Esophagus muscularis mucosa (tissue), 4 donors: ENCODE measurements around the gene HUWE1. TPM values are rescaled to one million over a fixed set of nuclear protein-coding genes. Genes with fewer than 3 reads are reported as not detected.

Experiments
- DNase-seq: peaks from one replicate; pipeline ENCODE4 v3.0.0-alpha.2; 2017; ENCODE audit errors: extremely low spot score
- H3K27ac ChIP-seq, 4 donors: fragments of 200-600 bp; sonication (generic); replicated peaks in 1 of 4; 1 replicate in 3 of 4; 2 replicates in 1 of 4; pipeline ENCODE4 v1.5.1; 2016 to 2019; ENCODE audit warnings: mild to moderate bottlenecking in 1 of 4
- H3K27me3 ChIP-seq, 4 donors: fragments of 200-600 bp; sonication (generic); one replicate each; pipeline versions ENCODE4 v1.5.1 to v1.6.0; 2016 to 2019
- H3K36me3 ChIP-seq, 4 donors: fragments of 200-600 bp; sonication (generic); one replicate each; pipeline ENCODE4 v1.5.1; 2016 to 2019
- H3K4me1 ChIP-seq, 4 donors: fragments of 200-600 bp; sonication (generic); one replicate each; pipeline ENCODE4 v1.5.1; 2016 to 2019
- H3K4me3 ChIP-seq, 4 donors: fragments of 200-600 bp; sonication (generic); 1 replicate in 2 of 4; 2 replicates in 2 of 4; pipeline ENCODE4 v1.5.1; 2016 to 2019; ENCODE audit warnings: mild to moderate bottlenecking in 4 of 4, moderate library complexity in 1 of 4
- H3K9me3 ChIP-seq, 4 donors: fragments of 200-600 bp; sonication (generic); 1 replicate in 3 of 4; 2 replicates in 1 of 4; pipeline ENCODE4 v1.5.1; 2016 to 2019
- EP300 ChIP-seq: sonication (generic); formaldehyde crosslinking; IDR thresholded peaks from one replicate; pipeline ENCODE4 v1.6.1; 2017; ENCODE audit warnings: antibody characterized with exemption
- POLR2A ChIP-seq: fragments of 450-650 bp; IDR thresholded peaks from one replicate; pipeline ENCODE4 v1.6.1; 2017; ENCODE audit warnings: antibody characterized with exemption, moderate library complexity, mild to moderate bottlenecking, low read depth
- POLR2AphosphoS5 ChIP-seq, 2 donors: sonication (generic); formaldehyde crosslinking; IDR thresholded peaks; one replicate each; pipeline ENCODE4 v1.6.1; 2017; ENCODE audit warnings: antibody characterized with exemption in 2 of 2
- WGBS: methylation state at CpG from one replicate; pipeline ENCODE4 v1.1.5; 2018; 5-methylcytosine and 5-hydroxymethylcytosine counted together
- intact Hi-C: fragments of 100-400 bp; cut with DNase I; formaldehyde crosslinking; loops from one replicate; pipeline ENCODE4 v1.15.1; 2023
- total RNA-seq, 4 donors: library from RNA; depleted of rRNA; stranded (reverse); fragments of >200 nt; gene quantifications; one replicate each; pipeline versions ENCODE4 v1.1.0 to v1.2.1, GENCODE V29; 2016
- TF ChIP-seq, protein P1 (sequence below), 3 experiments: fragments of 200-600 bp in 2 of 3; fragments of 450-650 bp in 1 of 3; sonication (generic) in 2 of 3; IDR thresholded peaks; one replicate each; pipeline ENCODE4 v1.5.1; 2017 to 2019; ENCODE audit warnings: antibody characterized with exemption in 3 of 3, mild to moderate bottlenecking in 2 of 3, moderate library complexity in 1 of 3

HUWE1 gene
- total RNA-seq, 4 donors from 2014 or later = 100 to 149 (median 129) TPM

DNA sequence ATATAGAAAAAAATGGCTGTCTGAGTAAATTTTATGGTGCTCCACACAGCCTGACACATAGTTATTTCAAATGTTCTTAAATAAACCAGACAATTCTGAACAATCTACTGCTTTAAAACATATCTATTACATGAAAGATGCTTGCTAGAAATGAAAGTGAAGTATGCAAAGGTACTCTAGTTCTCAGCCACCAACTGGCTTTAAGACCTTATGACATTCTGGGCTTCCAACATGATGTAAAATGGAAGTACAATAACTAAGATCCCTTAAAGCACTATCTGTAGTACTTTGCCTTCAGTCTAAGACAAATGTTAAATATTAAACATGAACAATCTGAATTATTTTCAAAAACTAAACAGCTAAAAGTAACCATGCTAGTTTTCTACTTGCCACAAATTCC is 17.3 kb downstream of the HUWE1 start:
- no peak for DNase-seq

DNA sequence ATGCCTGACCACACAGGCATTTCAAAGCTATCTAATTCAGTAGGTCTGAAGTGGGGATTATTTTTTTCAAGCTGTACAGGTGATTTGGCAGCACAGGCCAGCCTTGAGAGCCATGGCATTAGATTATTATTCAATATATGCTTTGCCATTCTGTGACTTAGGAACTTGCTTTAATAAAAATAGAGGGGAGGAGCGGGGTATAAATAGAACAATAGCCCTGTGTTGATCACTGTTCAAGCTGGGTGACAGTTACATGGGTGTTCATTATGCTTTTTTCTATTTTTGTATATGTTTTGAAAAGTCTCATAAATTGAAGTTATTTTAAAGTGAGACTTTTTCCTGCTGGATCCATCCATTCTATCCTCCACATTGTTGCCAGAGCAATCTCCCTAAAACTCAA is 20.3 kb downstream of the HUWE1 start:
- Histone ChIP-seq H3K36me3 (peaks cover 0 to 8% (median 2%) of the 10 kb centered on the region in 4 donors), H3K9me3 (no peaks in the 10 kb centered on the region), H3K27ac (no peak overlapping the region), H3K27me3 (no peaks in the 10 kb centered on the region), H3K4me1 (peaks cover 7 to 29% (median 22%) of the 10 kb centered on the region in 4 donors), H3K4me3 (no peak overlapping the region)
- TF ChIP-seq EP300 (no peak), POLR2AphosphoS5 (IDR thresholded peaks at IDR 0.05) (no peak), POLR2A (no peak)
- TF ChIP-seq, protein P1, sequence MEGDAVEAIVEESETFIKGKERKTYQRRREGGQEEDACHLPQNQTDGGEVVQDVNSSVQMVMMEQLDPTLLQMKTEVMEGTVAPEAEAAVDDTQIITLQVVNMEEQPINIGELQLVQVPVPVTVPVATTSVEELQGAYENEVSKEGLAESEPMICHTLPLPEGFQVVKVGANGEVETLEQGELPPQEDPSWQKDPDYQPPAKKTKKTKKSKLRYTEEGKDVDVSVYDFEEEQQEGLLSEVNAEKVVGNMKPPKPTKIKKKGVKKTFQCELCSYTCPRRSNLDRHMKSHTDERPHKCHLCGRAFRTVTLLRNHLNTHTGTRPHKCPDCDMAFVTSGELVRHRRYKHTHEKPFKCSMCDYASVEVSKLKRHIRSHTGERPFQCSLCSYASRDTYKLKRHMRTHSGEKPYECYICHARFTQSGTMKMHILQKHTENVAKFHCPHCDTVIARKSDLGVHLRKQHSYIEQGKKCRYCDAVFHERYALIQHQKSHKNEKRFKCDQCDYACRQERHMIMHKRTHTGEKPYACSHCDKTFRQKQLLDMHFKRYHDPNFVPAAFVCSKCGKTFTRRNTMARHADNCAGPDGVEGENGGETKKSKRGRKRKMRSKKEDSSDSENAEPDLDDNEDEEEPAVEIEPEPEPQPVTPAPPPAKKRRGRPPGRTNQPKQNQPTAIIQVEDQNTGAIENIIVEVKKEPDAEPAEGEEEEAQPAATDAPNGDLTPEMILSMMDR (IDR thresholded peaks at IDR 0.05) = no peak
- WGBS = 68% methylated on average over 1 of the region's 1 CpG
- DNase-seq = no peak
- intact Hi-C loops = no loop called here

More for the DNA sequence above, 17.3 kb downstream of the HUWE1 start:
- Histone ChIP-seq H3K4me3 (no peak overlapping the region), H3K27ac (no peak overlapping the region), H3K27me3 (no peaks in the 10 kb centered on the region), H3K36me3 (peaks cover 0 to 4% (median 0%) of the 10 kb centered on the region in 4 donors), H3K9me3 (no peaks in the 10 kb centered on the region), H3K4me1 (peaks cover 7 to 29% (median 19%) of the 10 kb centered on the region in 4 donors)
- intact Hi-C loops = no loop called here
- TF ChIP-seq, protein P1 (IDR thresholded peaks at IDR 0.05) = no peak
- TF ChIP-seq POLR2A (no peak), EP300 (no peak), POLR2AphosphoS5 (IDR thresholded peaks at IDR 0.05) (no peak)

DNA sequence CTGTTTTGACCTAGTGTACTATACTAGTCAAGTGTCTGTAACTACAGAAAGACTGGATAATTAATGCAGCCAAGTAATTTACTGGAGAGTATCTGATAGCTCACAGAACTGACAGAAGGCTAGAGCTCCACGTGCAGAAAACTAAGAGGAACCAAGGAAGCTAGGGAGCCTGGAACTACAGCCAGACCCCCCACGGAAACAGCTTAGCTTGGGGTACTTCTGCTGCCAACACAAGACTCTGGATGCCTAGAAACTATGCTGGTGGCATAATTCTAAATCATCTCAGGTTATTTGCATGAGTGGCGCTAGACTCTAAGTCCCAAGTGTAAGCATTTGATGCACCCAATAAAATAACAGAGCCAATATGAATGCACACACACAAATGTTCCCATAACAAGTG is 26.5 kb downstream of the HUWE1 start:
- no peaks in the 10 kb centered on the region for H3K9me3 ChIP-seq
- TF ChIP-seq POLR2A (no peak), POLR2AphosphoS5 (IDR thresholded peaks at IDR 0.05) (no peak), EP300 (no peak)
- TF ChIP-seq, protein P1 (IDR thresholded peaks at IDR 0.05) = no peak
- WGBS = 76% methylated on average over 3 of the region's 3 CpGs
- H3K4me3 ChIP-seq = no peak overlapping the region
- peaks cover 0 to 7% (median 6%) of the 10 kb centered on the region in 4 donors for H3K4me1 ChIP-seq
- no peak for DNase-seq
- no peaks in the 10 kb centered on the region for H3K27me3 ChIP-seq
- peaks cover 0 to 8% (median 0%) of the 10 kb centered on the region in 4 donors for H3K36me3 ChIP-seq
- intact Hi-C loops = no loop called here
- no peak overlapping the region for H3K27ac ChIP-seq

DNA sequence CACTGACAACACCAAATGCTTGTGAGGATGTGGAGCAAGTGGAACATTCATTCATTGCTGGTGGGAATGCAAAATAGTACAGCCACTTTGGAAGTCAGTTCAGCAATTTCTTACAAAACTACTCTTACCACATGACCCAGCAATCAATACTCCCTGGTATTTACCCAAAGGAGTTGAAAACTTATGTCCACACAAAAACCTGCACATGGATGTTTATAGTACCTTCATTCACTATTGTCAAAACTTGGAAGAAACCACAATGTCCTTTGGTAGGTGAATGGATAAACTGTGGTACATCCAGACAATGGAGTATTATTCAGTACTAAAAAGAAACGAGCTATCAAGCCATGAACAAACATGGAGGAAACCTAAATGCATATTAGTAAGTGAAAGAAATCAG is 27.5 kb downstream of the HUWE1 start:
- no peak overlapping the region for H3K27ac ChIP-seq
- no peak for TF ChIP-seq POLR2A
- TF ChIP-seq EP300 = no peak
- TF ChIP-seq, protein P1 (IDR thresholded peaks at IDR 0.05) = no peak
- TF ChIP-seq POLR2AphosphoS5 (IDR thresholded peaks at IDR 0.05) = no peak
- intact Hi-C loops = no loop called here
- H3K4me3 ChIP-seq = no peak overlapping the region
- peaks cover 6 to 15% (median 9%) of the 10 kb centered on the region in 4 donors for H3K4me1 ChIP-seq
- no peak for DNase-seq
- no peaks in the 10 kb centered on the region for H3K9me3 ChIP-seq
- H3K36me3 ChIP-seq = peaks cover 0 to 8% (median 0%) of the 10 kb centered on the region in 4 donors
- 88% methylated on average over 1 of the region's 1 CpG for WGBS
- H3K27me3 ChIP-seq = no peaks in the 10 kb centered on the region

DNA sequence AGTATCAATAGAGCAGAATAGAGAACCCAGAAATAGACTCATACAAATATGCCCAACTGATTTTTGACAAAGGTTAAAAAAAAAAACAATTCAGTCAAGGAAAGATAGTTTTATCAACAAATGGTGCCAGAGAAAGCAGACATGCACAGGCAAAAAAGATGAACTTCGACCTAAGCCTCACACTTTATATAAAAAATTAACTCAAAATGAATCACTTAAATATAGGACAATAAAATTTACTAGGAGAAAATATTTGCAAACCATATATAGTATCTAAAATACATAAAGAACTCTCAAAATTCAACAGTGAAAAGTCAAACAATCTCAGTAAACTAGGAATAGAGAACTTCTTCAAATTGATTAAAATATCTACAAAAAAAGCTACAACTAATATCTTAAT is 29.7 kb downstream of the HUWE1 start:
- Histone ChIP-seq H3K27me3 (no peaks in the 10 kb centered on the region), H3K4me1 (peaks cover 2 to 15% (median 10%) of the 10 kb centered on the region in 4 donors), H3K4me3 (no peak overlapping the region), H3K9me3 (no peaks in the 10 kb centered on the region), H3K36me3 (peaks cover 0 to 11% (median 9%) of the 10 kb centered on the region in 4 donors), H3K27ac (no peak overlapping the region)
- 57% methylated on average over 1 of the region's 1 CpG for WGBS
- TF ChIP-seq POLR2AphosphoS5 (IDR thresholded peaks at IDR 0.05) (no peak), EP300 (no peak), POLR2A (no peak)
- TF ChIP-seq, protein P1 (IDR thresholded peaks at IDR 0.05) = no peak
- intact Hi-C loops = no loop called here
- DNase-seq = no peak
